ENCODE results near the gene KCNAB1.
"Not testable (repeated sequence)": the region's sequence is repeated elsewhere in the genome, so short reads cannot be mapped to it uniquely, and the experiment has no call there.

The KCNAB1 gene

GRCh38 chr3:156176048-156176447 lies 55.7 kb downstream of the KCNAB1 start:
- no peak for DNase-seq (ENCODE audit: low spot score)

- DNase-seq (ENCODE audit: low spot score), result no peak
Observed at GRCh38 chr3:156176629-156177210, 56.3 kb downstream of the KCNAB1 start.

- no peak for DNase-seq (ENCODE audit: low spot score)
Observed at GRCh38 chr3:156180077-156180476, 59.7 kb downstream of the KCNAB1 start.

GRCh38 chr3:156181509-156181908 lies 61.1 kb downstream of the KCNAB1 start:
- no peak for DNase-seq (ENCODE audit: low spot score)

GRCh38 chr3:156183396-156183795 lies 63.0 kb downstream of the KCNAB1 start:
- no peak for DNase-seq (ENCODE audit: low spot score)

GRCh38 chr3:156184156-156184555 lies 63.8 kb downstream of the KCNAB1 start:
- DNase-seq (ENCODE audit: low spot score), result no peak

GRCh38 chr3:156187146-156187769 lies 66.9 kb downstream of the KCNAB1 start:
- no peak for DNase-seq (ENCODE audit: low spot score)

- DNase-seq (ENCODE audit: low spot score), result no peak
Observed at GRCh38 chr3:156188757-156189156, 68.4 kb downstream of the KCNAB1 start.

- no peak for DNase-seq (ENCODE audit: low spot score)
Observed at GRCh38 chr3:156189927-156190326, 69.5 kb downstream of the KCNAB1 start.

GRCh38 chr3:156194945-156195344 lies 74.6 kb downstream of the KCNAB1 start:
- DNase-seq (ENCODE audit: low spot score), result not testable (repeated sequence)

- DNase-seq (ENCODE audit: low spot score), result not testable (repeated sequence)
Observed at GRCh38 chr3:156197152-156197551, 76.8 kb downstream of the KCNAB1 start.

- no peak for DNase-seq (ENCODE audit: low spot score)
Observed at GRCh38 chr3:156201411-156202405, 81.3 kb downstream of the KCNAB1 start.

GRCh38 chr3:156206157-156206556 lies 85.8 kb downstream of the KCNAB1 start:
- no peak for DNase-seq (ENCODE audit: low spot score)

GRCh38 chr3:156207802-156208685 lies 87.7 kb downstream of the KCNAB1 start:
- DNase-seq (ENCODE audit: low spot score), result no peak

GRCh38 chr3:156209631-156210335 lies 89.4 kb downstream of the KCNAB1 start:
- DNase-seq (ENCODE audit: low spot score), result no peak

GRCh38 chr3:156211583-156211982 lies 91.2 kb downstream of the KCNAB1 start:
- no peak for DNase-seq (ENCODE audit: low spot score)

GRCh38 chr3:156214676-156215075 lies 94.3 kb downstream of the KCNAB1 start:
- no peak for DNase-seq (ENCODE audit: low spot score)

- DNase-seq (ENCODE audit: low spot score), result no peak
Observed at GRCh38 chr3:156215751-156216150, 95.4 kb downstream of the KCNAB1 start.

- no peak for DNase-seq (ENCODE audit: low spot score)
Observed at GRCh38 chr3:156216216-156216615, 95.8 kb downstream of the KCNAB1 start.

GRCh38 chr3:156216852-156217251 lies 96.5 kb downstream of the KCNAB1 start:
- DNase-seq (ENCODE audit: low spot score), result no peak

GRCh38 chr3:156217674-156218352 lies 97.4 kb downstream of the KCNAB1 start:
- no peak for DNase-seq (ENCODE audit: low spot score)
